ENCODE results near the gene HBG1. TPM values are rescaled to one million over a fixed set of nuclear protein-coding genes. Genes with fewer than 3 reads are reported as not detected.
A peak's percentile ranks its signal among the peaks of the same experiment; 100 is the strongest.
"Not testable (repeated sequence)": the region's sequence is repeated elsewhere in the genome, so short reads cannot be mapped to it uniquely, and the experiment has no call there.

Gene HBG1
- not detected in 2 replicates for total RNA-seq (2014; rRNA removed; shearing (Covaris generic))

DNA sequence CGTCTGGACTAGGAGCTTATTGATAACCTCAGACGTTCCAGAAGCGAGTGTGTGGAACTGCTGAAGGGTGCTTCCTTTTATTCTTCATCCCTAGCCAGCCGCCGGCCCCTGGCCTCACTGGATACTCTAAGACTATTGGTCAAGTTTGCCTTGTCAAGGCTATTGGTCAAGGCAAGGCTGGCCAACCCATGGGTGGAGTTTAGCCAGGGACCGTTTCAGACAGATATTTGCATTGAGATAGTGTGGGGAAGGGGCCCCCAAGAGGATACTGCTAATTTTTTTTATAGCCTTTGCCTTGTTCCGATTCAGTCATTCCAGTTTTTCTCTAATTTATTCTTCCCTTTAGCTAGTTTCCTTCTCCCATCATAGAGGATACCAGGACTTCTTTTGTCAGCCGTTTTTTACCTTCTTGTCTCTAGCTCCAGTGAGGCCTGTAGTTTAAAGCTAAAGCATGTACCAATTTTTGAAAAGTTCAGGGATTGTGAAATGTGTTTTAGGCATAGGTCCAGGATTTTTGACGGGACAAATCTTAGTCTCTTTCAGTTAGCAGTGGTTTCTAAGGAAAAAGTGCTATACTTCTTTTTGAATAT, at the start of gene HBG1:
HBG1 (minus strand) TSS at position 51 of the 590 bp plus-strand sequence. CDS start 53 bp downstream, outside the sequence.
- not testable (repeated sequence) for H3K27ac ChIP-seq; H3K9me3 ChIP-seq (replicated peaks); H3K4me3 ChIP-seq; H3K4me1 ChIP-seq; DNase-seq; H3K36me3 ChIP-seq; H3K27me3 ChIP-seq

DNA sequence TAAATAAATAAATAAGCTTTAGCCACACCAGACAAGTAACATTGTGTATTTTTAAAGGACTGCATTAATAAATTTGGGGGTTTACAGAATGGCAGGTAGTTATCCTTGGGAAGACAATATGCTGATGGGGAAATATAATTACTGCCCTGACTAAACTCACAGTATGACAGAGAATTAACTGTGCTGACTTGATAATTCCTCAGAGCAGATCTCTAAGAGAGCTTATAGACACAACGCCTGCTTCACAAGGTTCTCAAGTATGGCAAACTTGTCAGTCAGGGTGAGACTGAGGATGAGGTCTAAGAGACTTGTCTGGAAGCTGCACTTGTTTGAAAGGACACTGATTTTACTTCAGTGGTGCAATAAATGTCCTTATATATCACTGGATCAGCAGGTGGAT, 48.8 kb upstream of the HBG1 start:
- H3K9me3 ChIP-seq (replicated peaks): no peaks in the 10 kb centered on the region
- no peak overlapping the region for H3K4me3 ChIP-seq
- no peaks in the 10 kb centered on the region for H3K4me1 ChIP-seq
- DNase-seq: no peak
- H3K27me3 ChIP-seq: no peaks in the 10 kb centered on the region; the same call in 1 of the 2 replicates
- H3K27ac ChIP-seq: no peak overlapping the region
- H3K36me3 ChIP-seq: no peaks in the 10 kb centered on the region

DNA sequence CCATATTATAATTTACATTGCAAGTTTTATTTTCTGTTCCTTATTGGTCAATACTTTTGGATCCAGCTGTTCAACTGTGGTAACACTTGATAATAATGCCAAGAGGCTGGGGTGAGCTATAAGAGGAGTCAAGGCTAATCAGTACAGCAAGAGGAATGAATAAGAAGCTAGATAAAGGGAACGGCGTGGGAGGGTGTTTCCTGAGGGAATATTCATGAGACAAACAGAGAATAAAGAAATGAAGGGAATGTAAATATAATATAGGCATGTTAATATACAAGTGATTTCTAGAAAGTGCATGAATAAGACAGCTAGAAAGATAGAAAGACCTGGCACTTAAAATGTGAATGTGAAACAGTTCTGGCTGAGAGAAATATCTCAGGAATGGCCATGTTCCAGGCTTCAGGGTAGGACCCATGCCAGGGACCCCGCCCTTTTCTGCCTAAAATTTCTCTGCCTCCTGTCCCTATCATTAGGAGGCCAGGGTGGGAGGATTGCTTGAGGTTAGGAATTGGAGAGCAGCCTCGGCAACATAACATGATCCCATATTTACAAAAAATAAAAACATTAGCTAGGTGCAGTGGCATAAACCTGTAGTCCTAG, 48.2 kb upstream of the HBG1 start:
- Histone ChIP-seq H3K27me3 (no peaks in the 10 kb centered on the region; the same call in 1 of the 2 replicates), H3K36me3 (no peaks in the 10 kb centered on the region), H3K27ac (no peak overlapping the region), H3K4me3 (no peak overlapping the region), H3K4me1 (no peaks in the 10 kb centered on the region), H3K9me3 (replicated peaks) (no peaks in the 10 kb centered on the region)
- no peak for DNase-seq

DNA sequence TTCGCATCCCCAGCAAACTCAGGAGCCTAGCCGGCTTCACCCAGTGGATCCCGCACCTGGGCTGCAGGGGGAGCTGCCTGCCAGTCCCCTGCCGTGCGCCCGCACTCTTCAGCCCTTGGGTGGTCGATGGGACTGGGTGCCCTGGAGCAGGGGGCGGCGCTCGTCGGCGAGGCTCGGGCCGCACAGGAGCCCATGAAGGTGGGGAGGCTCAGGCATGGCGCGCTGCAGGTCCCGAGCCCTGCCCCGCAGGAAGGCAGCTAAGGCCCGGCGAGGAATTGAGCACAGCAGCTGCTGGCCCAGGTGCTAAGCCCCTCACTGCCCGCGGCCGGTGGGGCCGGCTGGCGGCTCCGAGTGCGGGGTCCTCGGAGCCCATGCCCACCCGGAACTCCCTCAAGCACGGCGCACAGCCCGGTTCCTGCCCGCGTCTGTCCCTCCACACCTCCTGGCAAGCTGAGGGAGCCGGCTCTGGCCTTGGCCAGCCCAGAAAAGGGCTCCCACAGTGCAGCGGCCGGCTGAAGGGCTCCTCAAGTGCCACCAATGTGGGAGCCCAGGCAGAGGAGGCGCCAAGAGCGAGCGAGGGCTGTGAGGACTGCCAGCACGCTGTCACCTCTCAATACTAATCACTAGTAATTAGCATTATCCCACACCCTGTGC, 44.8 kb upstream of the HBG1 start:
- not testable (repeated sequence) for H3K9me3 ChIP-seq (replicated peaks); DNase-seq

DNA sequence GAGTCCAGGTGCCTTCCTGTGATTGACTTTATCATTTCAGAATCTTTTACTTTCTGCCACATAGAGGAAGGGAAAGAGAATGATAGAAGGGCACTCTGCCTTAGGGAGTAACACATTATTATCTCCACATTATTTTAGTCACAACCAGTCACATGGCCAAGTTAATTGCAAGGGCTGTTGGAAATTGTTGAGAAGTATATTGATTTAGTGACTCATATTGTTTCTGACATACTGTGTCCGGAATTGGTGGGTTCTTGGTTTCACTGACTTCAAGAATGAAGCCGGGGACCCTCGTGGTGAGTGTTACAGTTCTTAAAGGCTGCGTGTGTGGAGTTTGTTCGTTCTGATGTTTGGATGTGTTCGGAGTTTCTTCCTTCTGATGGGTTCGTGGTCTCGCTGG, 43.4 kb upstream of the HBG1 start:
- H3K9me3 ChIP-seq (replicated peaks): no peaks in the 10 kb centered on the region
- H3K4me1 ChIP-seq: no peaks in the 10 kb centered on the region
- H3K36me3 ChIP-seq: no peaks in the 10 kb centered on the region
- no peak overlapping the region for H3K27ac ChIP-seq
- no peaks in the 10 kb centered on the region; the same call in 1 of the 2 replicates for H3K27me3 ChIP-seq
- no peak overlapping the region for H3K4me3 ChIP-seq
- DNase-seq: no peak

More for the DNA sequence above, 44.8 kb upstream of the HBG1 start:
- not testable (repeated sequence) for H3K27ac ChIP-seq, H3K36me3 ChIP-seq, H3K27me3 ChIP-seq, H3K4me1 ChIP-seq, H3K4me3 ChIP-seq

DNA sequence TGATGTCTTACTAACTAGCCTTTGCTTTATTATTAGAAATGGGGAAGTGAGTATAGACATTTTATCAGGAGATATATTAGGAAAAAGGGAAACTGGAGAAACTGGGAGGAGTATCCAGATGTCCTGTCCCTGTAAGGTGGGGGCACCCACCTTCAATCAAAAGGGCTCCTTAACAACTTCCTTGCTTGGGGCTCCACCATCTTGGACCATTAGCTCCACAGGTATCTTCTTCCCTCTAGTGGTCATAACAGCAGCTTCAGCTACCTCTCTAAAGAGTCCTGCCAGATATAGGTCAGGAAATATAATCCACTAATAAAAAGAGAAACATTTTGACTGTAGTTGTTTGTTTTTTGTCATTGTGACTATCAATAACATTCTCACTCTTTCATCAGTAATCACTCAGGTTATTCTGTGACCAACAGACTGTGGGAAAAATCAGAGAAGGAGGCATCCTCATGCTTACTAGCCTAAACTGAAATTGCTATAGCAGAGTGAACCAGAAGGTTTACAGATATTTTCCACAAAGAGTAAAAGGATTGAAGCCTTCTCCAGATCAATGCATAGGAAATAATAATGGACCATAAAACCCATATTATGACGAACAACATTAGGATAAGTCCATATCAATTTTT, 41.7 kb upstream of the HBG1 start:
- Histone ChIP-seq H3K4me3 (no peak overlapping the region), H3K27ac (no peak overlapping the region), H3K36me3 (no peaks in the 10 kb centered on the region), H3K4me1 (no peaks in the 10 kb centered on the region), H3K27me3 (no peaks in the 10 kb centered on the region; the same call in 1 of the 2 replicates), H3K9me3 (replicated peaks) (no peaks in the 10 kb centered on the region)
- DNase-seq: peak in 1 of 2 experiments; percentile 17

DNA sequence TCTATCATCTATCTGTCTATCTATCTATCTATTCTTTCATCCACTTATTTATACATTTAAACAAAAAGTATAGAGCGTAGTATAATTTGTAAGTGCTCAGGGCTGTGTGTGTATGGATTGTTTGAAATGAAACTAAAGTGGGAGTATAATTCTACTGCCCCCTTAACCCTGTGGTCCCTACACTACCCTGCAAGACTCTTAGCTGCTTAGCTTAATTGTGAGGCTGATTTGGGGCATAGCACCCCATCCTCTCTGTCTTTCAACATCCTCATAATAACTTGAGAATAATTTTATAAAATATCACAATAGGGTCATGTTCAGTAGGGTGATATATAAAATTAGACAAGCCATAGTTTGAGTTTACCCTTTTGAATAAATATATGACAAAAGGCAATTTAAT, 40.4 kb upstream of the HBG1 start:
- Histone ChIP-seq H3K4me3 (no peak overlapping the region), H3K9me3 (replicated peaks) (no peaks in the 10 kb centered on the region), H3K4me1 (no peaks in the 10 kb centered on the region), H3K27me3 (no peaks in the 10 kb centered on the region), H3K36me3 (no peaks in the 10 kb centered on the region), H3K27ac (no peak overlapping the region)
- no peak for DNase-seq

DNA sequence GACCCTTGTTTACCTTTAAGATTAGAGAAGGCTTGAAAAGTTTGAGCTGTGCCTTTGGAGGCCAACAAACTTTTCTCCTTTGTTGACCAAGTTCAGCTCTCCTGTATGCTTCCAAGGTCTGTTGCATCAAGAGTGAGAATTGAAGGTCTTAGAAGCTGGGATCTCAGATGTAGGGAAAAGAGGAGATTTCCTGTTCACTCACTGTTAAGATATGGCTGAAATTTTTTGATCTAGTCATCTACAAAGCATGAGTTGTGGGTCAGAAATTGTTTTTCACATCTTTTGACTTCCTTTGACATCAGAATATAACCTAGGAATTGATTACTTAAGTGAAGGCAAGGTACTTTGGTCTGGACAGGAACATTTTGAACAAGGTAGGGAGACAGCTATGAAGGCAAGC, 40.0 kb upstream of the HBG1 start:
- no peak for DNase-seq
- Histone ChIP-seq H3K4me3 (no peak overlapping the region), H3K27ac (no peak overlapping the region)

DNA sequence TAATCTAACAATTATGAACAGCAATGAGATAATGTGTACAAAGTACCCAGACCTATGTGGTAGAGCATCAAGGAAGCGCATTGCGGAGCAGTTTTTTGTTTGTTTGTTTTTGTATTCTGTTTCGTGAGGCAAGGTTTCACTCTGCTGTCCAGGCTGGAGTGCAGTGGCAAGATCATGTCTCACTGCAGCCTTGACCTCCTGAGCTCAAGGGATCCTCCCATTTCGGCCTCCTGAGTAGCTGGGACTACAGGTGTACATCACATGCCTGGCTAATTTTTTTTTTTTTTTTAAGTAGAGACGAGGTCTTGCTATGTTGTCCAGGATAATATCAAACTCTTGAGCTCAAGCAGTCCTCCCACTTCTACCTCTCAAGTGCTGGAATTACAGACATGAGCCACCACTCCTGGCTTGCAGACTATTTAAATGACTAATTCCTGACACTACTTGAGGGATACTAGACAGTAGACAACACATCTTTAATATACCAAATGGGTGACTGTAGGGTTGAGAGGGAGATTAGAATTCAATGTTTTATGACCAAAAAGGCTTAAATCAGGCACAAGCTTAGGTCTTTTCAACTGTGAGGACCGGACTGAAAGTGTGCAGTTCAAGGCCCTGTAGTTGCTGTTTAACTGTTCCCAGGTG, 39.4 kb upstream of the HBG1 start:
- no peak for DNase-seq
- no peak overlapping the region for H3K27ac ChIP-seq

More for the DNA sequence above, 40.0 kb upstream of the HBG1 start:
- Histone ChIP-seq H3K9me3 (replicated peaks) (no peaks in the 10 kb centered on the region), H3K4me1 (no peaks in the 10 kb centered on the region), H3K36me3 (no peaks in the 10 kb centered on the region), H3K27me3 (no peaks in the 10 kb centered on the region)

DNA sequence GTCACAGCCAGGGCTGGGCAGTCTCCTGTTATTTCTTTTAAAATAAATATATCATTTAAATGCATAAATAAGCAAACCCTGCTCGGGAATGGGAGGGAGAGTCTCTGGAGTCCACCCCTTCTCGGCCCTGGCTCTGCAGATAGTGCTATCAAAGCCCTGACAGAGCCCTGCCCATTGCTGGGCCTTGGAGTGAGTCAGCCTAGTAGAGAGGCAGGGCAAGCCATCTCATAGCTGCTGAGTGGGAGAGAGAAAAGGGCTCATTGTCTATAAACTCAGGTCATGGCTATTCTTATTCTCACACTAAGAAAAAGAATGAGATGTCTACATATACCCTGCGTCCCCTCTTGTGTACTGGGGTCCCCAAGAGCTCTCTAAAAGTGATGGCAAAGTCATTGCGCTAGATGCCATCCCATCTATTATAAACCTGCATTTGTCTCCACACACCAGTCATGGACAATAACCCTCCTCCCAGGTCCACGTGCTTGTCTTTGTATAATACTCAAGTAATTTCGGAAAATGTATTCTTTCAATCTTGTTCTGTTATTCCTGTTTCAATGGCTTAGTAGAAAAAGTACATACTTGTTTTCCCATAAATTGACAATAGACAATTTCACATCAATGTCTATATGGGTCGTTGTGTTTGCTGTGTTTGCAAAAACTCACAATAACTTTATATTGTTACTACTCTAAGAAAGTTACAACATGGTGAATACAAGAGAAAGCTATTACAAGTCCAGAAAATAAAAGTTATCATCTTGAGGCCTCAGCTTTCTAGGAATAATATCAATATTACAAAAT, 38.6 kb upstream of the HBG1 start:
- H3K4me3 ChIP-seq: no peak overlapping the region
- H3K27ac ChIP-seq: no peak overlapping the region
- H3K36me3 ChIP-seq: no peaks in the 10 kb centered on the region
- no peaks in the 10 kb centered on the region for H3K9me3 ChIP-seq (replicated peaks)
- no peaks in the 10 kb centered on the region for H3K4me1 ChIP-seq
- no peaks in the 10 kb centered on the region for H3K27me3 ChIP-seq
- DNase-seq: no peak

More for the DNA sequence above, 39.4 kb upstream of the HBG1 start:
- H3K4me3 ChIP-seq: no peak overlapping the region
- no peaks in the 10 kb centered on the region for H3K4me1 ChIP-seq
- H3K36me3 ChIP-seq: no peaks in the 10 kb centered on the region
- no peaks in the 10 kb centered on the region for H3K9me3 ChIP-seq (replicated peaks)
- no peaks in the 10 kb centered on the region for H3K27me3 ChIP-seq

DNA sequence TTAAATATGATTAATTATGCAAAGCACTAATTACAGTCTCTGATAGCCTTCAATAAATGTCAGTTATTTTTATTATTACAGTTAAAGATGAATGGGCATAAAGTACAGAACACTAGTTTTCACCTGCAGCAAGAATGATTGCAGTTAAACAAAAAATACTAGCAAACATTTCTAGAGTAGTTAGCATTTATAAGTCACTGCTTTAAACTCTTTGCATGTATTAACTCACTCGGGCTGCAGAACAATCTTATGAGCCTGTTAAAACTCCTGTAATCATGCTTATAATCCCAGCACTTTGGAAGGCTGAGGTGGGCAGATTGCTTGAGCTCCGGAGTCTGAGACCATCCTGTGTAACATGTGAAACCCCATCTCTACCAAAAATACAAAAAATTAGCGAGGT, 37.2 kb upstream of the HBG1 start:
- H3K4me1 ChIP-seq: no peaks in the 10 kb centered on the region
- H3K4me3 ChIP-seq: no peak overlapping the region
- H3K27me3 ChIP-seq: no peaks in the 10 kb centered on the region
- H3K9me3 ChIP-seq (replicated peaks): no peaks in the 10 kb centered on the region
- DNase-seq: no peak
- no peaks in the 10 kb centered on the region for H3K36me3 ChIP-seq
- no peak overlapping the region for H3K27ac ChIP-seq

DNA sequence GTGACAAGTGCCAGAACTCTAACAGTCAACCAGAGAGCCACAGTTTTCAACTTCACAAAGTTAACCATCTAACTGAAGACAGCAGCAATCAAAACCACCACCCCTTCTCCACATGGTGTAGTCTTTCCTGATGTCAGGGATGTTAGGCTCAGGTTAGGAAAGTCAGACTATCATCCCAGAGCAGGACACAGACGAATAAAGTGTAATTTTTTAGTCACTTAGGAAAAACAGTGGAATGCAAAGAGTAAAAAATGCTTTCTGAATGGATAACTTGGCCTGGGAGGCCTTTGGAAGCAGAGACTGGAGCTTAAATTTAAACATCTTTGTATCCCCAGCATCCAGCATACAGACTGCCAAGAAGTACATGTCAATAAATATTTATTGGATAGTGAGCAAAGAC, 36.7 kb upstream of the HBG1 start:
- Histone ChIP-seq H3K27ac (no peak overlapping the region), H3K4me3 (no peak overlapping the region), H3K4me1 (no peaks in the 10 kb centered on the region), H3K9me3 (replicated peaks) (no peaks in the 10 kb centered on the region), H3K36me3 (no peaks in the 10 kb centered on the region), H3K27me3 (no peaks in the 10 kb centered on the region)
- no peak for DNase-seq

DNA sequence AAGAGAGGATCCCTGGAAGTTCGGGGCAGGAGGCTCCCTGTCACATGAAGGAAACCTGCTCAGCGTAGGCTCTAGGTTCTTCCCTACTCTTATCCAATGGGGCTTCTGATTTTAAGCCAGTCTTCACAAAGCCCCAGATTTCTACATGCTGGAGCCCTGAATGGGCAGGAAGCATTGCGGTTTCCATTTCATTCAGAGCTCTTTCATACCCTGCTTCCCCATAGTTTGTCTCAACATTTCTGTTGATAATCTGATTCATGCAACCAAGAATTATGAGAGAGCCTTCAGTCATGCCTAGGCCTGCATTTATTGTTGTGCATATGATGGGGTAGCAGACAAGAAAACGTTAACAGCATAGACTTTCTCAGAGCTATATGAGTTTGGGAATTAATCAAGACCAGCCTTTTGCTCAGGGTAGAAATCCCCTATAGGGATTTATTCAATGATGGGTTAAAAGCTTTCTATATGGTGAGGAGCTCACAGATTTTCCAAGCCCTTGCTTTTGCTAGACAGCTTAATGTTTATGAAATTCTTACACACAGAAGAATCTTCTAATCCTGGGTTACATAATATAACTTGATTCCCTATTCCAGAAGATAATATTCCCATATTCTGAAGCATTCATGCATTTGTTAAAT, 36.2 kb upstream of the HBG1 start:
- H3K4me3 ChIP-seq: no peak overlapping the region
- H3K36me3 ChIP-seq: no peaks in the 10 kb centered on the region
- no peak overlapping the region for H3K27ac ChIP-seq
- H3K4me1 ChIP-seq: no peaks in the 10 kb centered on the region
- no peaks in the 10 kb centered on the region for H3K27me3 ChIP-seq
- H3K9me3 ChIP-seq (replicated peaks): no peaks in the 10 kb centered on the region
- DNase-seq: no peak

DNA sequence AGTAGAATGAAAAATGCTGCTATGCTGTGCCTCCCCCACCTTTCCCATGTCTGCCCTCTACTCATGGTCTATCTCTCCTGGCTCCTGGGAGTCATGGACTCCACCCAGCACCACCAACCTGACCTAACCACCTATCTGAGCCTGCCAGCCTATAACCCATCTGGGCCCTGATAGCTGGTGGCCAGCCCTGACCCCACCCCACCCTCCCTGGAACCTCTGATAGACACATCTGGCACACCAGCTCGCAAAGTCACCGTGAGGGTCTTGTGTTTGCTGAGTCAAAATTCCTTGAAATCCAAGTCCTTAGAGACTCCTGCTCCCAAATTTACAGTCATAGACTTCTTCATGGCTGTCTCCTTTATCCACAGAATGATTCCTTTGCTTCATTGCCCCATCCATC, 35.0 kb upstream of the HBG1 start:
- no peak for DNase-seq
- Histone ChIP-seq H3K27me3 (no peaks in the 10 kb centered on the region), H3K27ac (no peak overlapping the region), H3K36me3 (no peaks in the 10 kb centered on the region), H3K4me1 (no peaks in the 10 kb centered on the region), H3K9me3 (replicated peaks) (no peaks in the 10 kb centered on the region), H3K4me3 (no peak overlapping the region)
